ENCODE data around the gene TRAFD1. TPM values are rescaled to one million over a fixed set of nuclear protein-coding genes. Genes with fewer than 3 reads are reported as not detected.
A peak's percentile ranks its signal among the peaks of the same experiment; 100 is the strongest.
"Not testable (repeated sequence)": the region's sequence is repeated elsewhere in the genome, so short reads cannot be mapped to it uniquely, and the experiment has no call there.

The TRAFD1 gene
- total RNA-seq, 1 donor from 2014 or later, result 36.8 TPM

GRCh38 chr12:112103758-112104503 is 21.4 kb upstream of the TRAFD1 start:
- H3K9me3 ChIP-seq, result no peaks in the 10 kb centered on the region
- intact Hi-C loops (cut with DNase I), result no loop called here
- no peak for TF ChIP-seq CTCF (IDR thresholded peaks at IDR 0.05)
- TF ChIP-seq POLR2A (IDR thresholded peaks at IDR 0.05), result no peak
- no peak for TF ChIP-seq POLR2AphosphoS5 (IDR thresholded peaks at IDR 0.05; ENCODE audit: insufficient read depth in 1 of 2, low read depth in 1 of 2)
- H3K4me3 ChIP-seq, result no peak overlapping the region
- no peak for DNase-seq (ENCODE audit: extremely low spot score in 2 of 2)
- peaks cover 0 to 14% of the 10 kb centered on the region in 2 donors for H3K36me3 ChIP-seq
- H3K4me1 ChIP-seq, result peaks cover 49% of the 10 kb centered on the region
- H3K27ac ChIP-seq, result no peak overlapping the region
- no peaks in the 10 kb centered on the region for H3K27me3 ChIP-seq

- intact Hi-C loops (cut with DNase I), result no loop called here
- H3K27me3 ChIP-seq, result no peaks in the 10 kb centered on the region
- no peak overlapping the region for H3K4me3 ChIP-seq
- peaks cover 65% of the 10 kb centered on the region for H3K4me1 ChIP-seq
- H3K36me3 ChIP-seq, result peaks cover 0 to 6% of the 10 kb centered on the region in 2 donors
- DNase-seq (ENCODE audit: extremely low spot score in 2 of 2), result no peak
- H3K9me3 ChIP-seq, result no peaks in the 10 kb centered on the region
- no peak for TF ChIP-seq CTCF (IDR thresholded peaks at IDR 0.05)
- TF ChIP-seq POLR2AphosphoS5 (IDR thresholded peaks at IDR 0.05; ENCODE audit: insufficient read depth in 1 of 2, low read depth in 1 of 2), result no peak
- TF ChIP-seq POLR2A (IDR thresholded peaks at IDR 0.05), result no peak
- H3K27ac ChIP-seq, result no peak overlapping the region
Measured at GRCh38 chr12:112105891-112106290, 19.5 kb upstream of the TRAFD1 start.

GRCh38 chr12:112107306-112108201 is 17.8 kb upstream of the TRAFD1 start:
- H3K4me3 ChIP-seq, result peak overlapping the region; percentile 55 to 88
- H3K9me3 ChIP-seq, result no peaks in the 10 kb centered on the region
- no peaks in the 10 kb centered on the region for H3K27me3 ChIP-seq
- H3K4me1 ChIP-seq, result peaks cover 80% of the 10 kb centered on the region
- no peak for TF ChIP-seq CTCF (IDR thresholded peaks at IDR 0.05)
- TF ChIP-seq POLR2A (IDR thresholded peaks at IDR 0.05), result no peak
- no peak for TF ChIP-seq POLR2AphosphoS5 (IDR thresholded peaks at IDR 0.05; ENCODE audit: insufficient read depth in 1 of 2, low read depth in 1 of 2)
- intact Hi-C loops (cut with DNase I), result no loop called here
- no peaks in the 10 kb centered on the region for H3K36me3 ChIP-seq
- DNase-seq (ENCODE audit: extremely low spot score in 2 of 2), result no peak
- H3K27ac ChIP-seq, result peak overlapping the region; percentile 95

GRCh38 chr12:112108202-112109079 is 16.9 kb upstream of the TRAFD1 start, which contains the start of gene NAA25:
TSS of gene NAA25 (minus strand) at chr12:112108783. CDS start at chr12:112108773, 10 bp downstream.
- intact Hi-C loops (cut with DNase I), result no loop called here
- Histone ChIP-seq H3K27ac (peak within 1 kb of the TSS; percentile 95), H3K9me3 (no peaks in the 10 kb centered on the region), H3K27me3 (no peaks in the 10 kb centered on the region), H3K36me3 (no peaks in the 10 kb centered on the region), H3K4me3 (peak within 1 kb of the TSS; percentile 55 to 88), H3K4me1 (peaks cover 78% of the 10 kb centered on the region)
- TF ChIP-seq POLR2A (IDR thresholded peaks at IDR 0.05) (peak in 1 of 2 donors; percentile 11), POLR2AphosphoS5 (IDR thresholded peaks at IDR 0.05; ENCODE audit: insufficient read depth in 1 of 2, low read depth in 1 of 2) (peak; percentile 49 to 82), CTCF (IDR thresholded peaks at IDR 0.05) (no peak)
- DNase-seq (ENCODE audit: extremely low spot score in 2 of 2), result no peak

- H3K4me3 ChIP-seq; H3K27me3 ChIP-seq; H3K9me3 ChIP-seq; DNase-seq (ENCODE audit: extremely low spot score in 2 of 2); intact Hi-C loops (cut with DNase I); H3K36me3 ChIP-seq: not testable (repeated sequence)
- peaks cover 60% of the 10 kb centered on the region for H3K4me1 ChIP-seq
- peak overlapping the region; percentile 95 for H3K27ac ChIP-seq
Measured at GRCh38 chr12:112110787-112111662, 14.3 kb upstream of the TRAFD1 start.

All from vagina (tissue), 2 donors.